Measurements from ENCODE around the gene ALOX5. TPM values are rescaled to one million over a fixed set of nuclear protein-coding genes. Genes with fewer than 3 reads are reported as not detected.
A peak's percentile ranks its signal among the peaks of the same experiment; 100 is the strongest.

Gene ALOX5
- total and polyA plus RNA-seq, 3 experiments from 2014 or later = 0.77 to 3.0 (median 0.93) TPM

DNA sequence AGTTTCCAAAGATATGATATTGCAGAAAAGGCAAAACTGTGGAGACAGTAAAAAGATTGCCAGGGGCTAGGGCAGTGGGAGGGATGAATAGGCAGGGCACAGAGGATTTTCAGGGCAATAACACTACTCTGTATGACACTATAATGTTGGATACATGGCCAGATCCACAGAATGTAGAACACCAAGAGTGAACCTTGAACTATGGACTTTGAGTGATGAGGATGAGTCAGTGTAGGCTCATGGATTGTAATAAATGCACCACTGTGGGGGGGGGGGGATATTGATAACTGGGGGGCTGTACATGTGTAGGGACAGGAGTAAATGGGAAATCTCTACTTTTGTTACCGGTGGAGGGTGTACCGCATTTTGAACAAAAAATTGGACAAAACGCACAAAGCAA lies 77.4 kb downstream of the ALOX5 start:
- Histone ChIP-seq H3K4me3 (ENCODE audit: low read length) (no peak overlapping the region), H3K4me1 (ENCODE audit: insufficient read depth, low read length) (no peaks in the 10 kb centered on the region), H3K27ac (ENCODE audit: low read depth, low read length) (no peak overlapping the region), H3K36me3 (ENCODE audit: insufficient read depth, low read length) (peaks cover 1% of the 10 kb centered on the region), H3K27me3 (ENCODE audit: insufficient read depth, low read length, poor library complexity, severe bottlenecking) (no peaks in the 10 kb centered on the region), H3K9me3 (ENCODE audit: low read length) (no peaks in the 10 kb centered on the region)
- POLR2A ChIA-PET = no interaction called here
- Mint-ChIP-seq H3K9me3 (no peaks in the 10 kb centered on the region), H3K36me3 (peaks cover 0 to 14% (median 7%) of the 10 kb centered on the region in 3 donors), H3K27ac (peak overlapping the region in 3 of 8 donors; percentile 7 to 32 (median 9)), H3K27me3 (peaks cover 0 to 4% of the 10 kb centered on the region in 2 donors), H3K4me1 (peaks cover 6 to 13% (median 8%) of the 10 kb centered on the region in 3 donors), H3K4me3 (no peak overlapping the region)
- CTCF ChIA-PET = no interaction called here
- DNase-seq = no peak

- H3K36me3 ChIP-seq (ENCODE audit: insufficient read depth, low read length) = peaks cover 4% of the 10 kb centered on the region
- H3K27me3 ChIP-seq (ENCODE audit: insufficient read depth, low read length, poor library complexity, severe bottlenecking) = no peaks in the 10 kb centered on the region
- no peak overlapping the region for H3K4me3 ChIP-seq (ENCODE audit: low read length)
- Mint-ChIP-seq H3K4me3 (no peak overlapping the region), H3K27me3 (peaks cover 0 to 4% of the 10 kb centered on the region in 2 donors), H3K9me3 (no peaks in the 10 kb centered on the region), H3K27ac (peak overlapping the region in 3 of 8 donors; percentile 7 to 72 (median 64)), H3K36me3 (peaks cover 0 to 21% (median 11%) of the 10 kb centered on the region in 3 donors), H3K4me1 (peaks cover 6 to 13% (median 8%) of the 10 kb centered on the region in 3 donors)
- H3K9me3 ChIP-seq (ENCODE audit: low read length) = no peaks in the 10 kb centered on the region
- H3K4me1 ChIP-seq (ENCODE audit: insufficient read depth, low read length) = no peaks in the 10 kb centered on the region
- H3K27ac ChIP-seq (ENCODE audit: low read depth, low read length) = no peak overlapping the region
- DNase-seq = no peak
- CTCF ChIA-PET = no interaction called here
- POLR2A ChIA-PET = no interaction called here
Observed at GRCh38 chr10:45452268-45452667, 78.3 kb downstream of the ALOX5 start.

- Mint-ChIP-seq H3K9me3 (no peaks in the 10 kb centered on the region), H3K4me1 (peaks cover 6 to 13% (median 8%) of the 10 kb centered on the region in 3 donors), H3K27me3 (peaks cover 0 to 4% of the 10 kb centered on the region in 2 donors), H3K36me3 (peaks cover under 1 to 28% (median 13%) of the 10 kb centered on the region in 3 donors), H3K4me3 (no peak overlapping the region), H3K27ac (peak overlapping the region in 4 of 8 donors; percentile 7 to 64 (median 18))
- H3K4me1 ChIP-seq (ENCODE audit: insufficient read depth, low read length) = no peaks in the 10 kb centered on the region
- ChIA-PET POLR2A (no interaction called here), CTCF (interaction anchor here (1.0 kb wide), 1 partner anchor 12 kb away, joined by 3 read pairs; no protein-coding TSS in a partner anchor)
- H3K9me3 ChIP-seq (ENCODE audit: low read length) = no peaks in the 10 kb centered on the region
- no peak for DNase-seq
- H3K4me3 ChIP-seq (ENCODE audit: low read length) = no peak overlapping the region
- H3K36me3 ChIP-seq (ENCODE audit: insufficient read depth, low read length) = peaks cover 4% of the 10 kb centered on the region
- H3K27ac ChIP-seq (ENCODE audit: low read depth, low read length) = no peak overlapping the region
- H3K27me3 ChIP-seq (ENCODE audit: insufficient read depth, low read length, poor library complexity, severe bottlenecking) = no peaks in the 10 kb centered on the region
Observed at GRCh38 chr10:45452743-45453452, 78.9 kb downstream of the ALOX5 start.

- Histone ChIP-seq H3K4me3 (ENCODE audit: low read length) (no peak overlapping the region), H3K36me3 (ENCODE audit: insufficient read depth, low read length) (peaks cover 7% of the 10 kb centered on the region), H3K27me3 (ENCODE audit: insufficient read depth, low read length, poor library complexity, severe bottlenecking) (no peaks in the 10 kb centered on the region), H3K27ac (ENCODE audit: low read depth, low read length) (no peak overlapping the region), H3K4me1 (ENCODE audit: insufficient read depth, low read length) (no peaks in the 10 kb centered on the region), H3K9me3 (ENCODE audit: low read length) (no peaks in the 10 kb centered on the region)
- Mint-ChIP-seq H3K4me1 (peaks cover 6 to 13% (median 8%) of the 10 kb centered on the region in 3 donors), H3K27ac (peak overlapping the region in 2 of 8 donors; percentile 38 to 51), H3K36me3 (peaks cover 9 to 36% (median 17%) of the 10 kb centered on the region in 3 donors), H3K9me3 (no peaks in the 10 kb centered on the region), H3K27me3 (peaks cover 0 to 4% of the 10 kb centered on the region in 2 donors), H3K4me3 (no peak overlapping the region)
- ChIA-PET POLR2A (no interaction called here), CTCF (interaction anchor here (1.0 kb wide), 1 partner anchor 11 kb away, joined by 3 read pairs; no protein-coding TSS in a partner anchor)
- DNase-seq = no peak
Observed at GRCh38 chr10:45453639-45454255, 79.7 kb downstream of the ALOX5 start.

DNA sequence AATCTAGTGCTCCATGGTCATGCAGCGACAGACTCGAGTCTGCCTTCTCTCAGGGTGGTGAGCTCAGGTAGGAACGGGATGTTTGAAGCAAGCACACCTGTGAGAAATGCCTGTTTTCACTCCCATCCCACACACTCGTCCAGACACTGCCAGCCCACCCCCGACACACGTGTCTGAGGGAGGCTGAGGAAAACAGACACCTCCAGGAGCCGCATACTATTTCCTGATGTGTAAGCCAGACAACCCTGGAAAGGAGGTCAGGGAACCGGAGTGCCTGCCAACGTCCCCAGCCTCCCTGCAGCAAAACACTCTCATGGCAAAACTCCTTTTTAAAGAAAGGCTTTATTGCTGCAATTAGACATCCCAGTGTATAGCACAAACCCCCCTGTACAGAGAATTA lies 80.2 kb downstream of the ALOX5 start:
- CTCF ChIA-PET = interaction anchor here (1.0 kb wide), 1 partner anchor 10 kb away, joined by 3 read pairs; no protein-coding TSS in a partner anchor
- H3K4me3 ChIP-seq (ENCODE audit: low read length) = no peak overlapping the region
- H3K9me3 ChIP-seq (ENCODE audit: low read length) = no peaks in the 10 kb centered on the region
- H3K36me3 ChIP-seq (ENCODE audit: insufficient read depth, low read length) = peaks cover 12% of the 10 kb centered on the region
- no peak for DNase-seq
- H3K4me1 Mint-ChIP-seq = peaks cover 6 to 13% (median 8%) of the 10 kb centered on the region in 3 donors
- no peaks in the 10 kb centered on the region for H3K9me3 Mint-ChIP-seq
- no peaks in the 10 kb centered on the region for H3K27me3 ChIP-seq (ENCODE audit: insufficient read depth, low read length, poor library complexity, severe bottlenecking)
- peak overlapping the region in 4 of 8 donors; percentile 8 to 54 (median 45) for H3K27ac Mint-ChIP-seq
- H3K4me3 Mint-ChIP-seq = no peak overlapping the region
- H3K4me1 ChIP-seq (ENCODE audit: insufficient read depth, low read length) = no peaks in the 10 kb centered on the region
- H3K27me3 Mint-ChIP-seq = peaks cover 0 to 4% of the 10 kb centered on the region in 2 donors
- POLR2A ChIA-PET = no interaction called here
- peaks cover 14 to 41% (median 22%) of the 10 kb centered on the region in 3 donors for H3K36me3 Mint-ChIP-seq
- H3K27ac ChIP-seq (ENCODE audit: low read depth, low read length) = no peak overlapping the region

DNA sequence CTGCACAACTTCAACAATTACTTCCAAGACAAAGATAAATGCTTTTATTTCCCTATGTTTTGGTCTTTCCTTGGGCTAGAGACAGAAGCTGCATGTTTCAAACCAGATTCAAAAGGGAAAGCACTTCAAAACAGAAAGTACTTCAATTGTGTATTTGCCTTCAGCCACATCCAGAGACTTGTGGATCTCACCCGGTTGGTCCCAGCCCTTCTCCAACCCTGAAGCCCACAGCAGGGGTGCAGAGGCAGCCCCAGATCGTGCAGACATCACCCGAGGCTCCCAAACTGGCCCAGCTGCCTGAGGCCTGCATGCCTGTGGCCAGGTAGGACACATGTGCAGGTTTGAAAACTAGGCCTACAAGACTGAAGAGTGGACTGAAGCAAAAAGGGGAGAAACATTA lies 80.8 kb downstream of the ALOX5 start:
- Histone ChIP-seq H3K4me1 (ENCODE audit: insufficient read depth, low read length) (no peaks in the 10 kb centered on the region), H3K27ac (ENCODE audit: low read depth, low read length) (no peak overlapping the region), H3K4me3 (ENCODE audit: low read length) (no peak overlapping the region), H3K9me3 (ENCODE audit: low read length) (no peaks in the 10 kb centered on the region), H3K36me3 (ENCODE audit: insufficient read depth, low read length) (peaks cover 15% of the 10 kb centered on the region), H3K27me3 (ENCODE audit: insufficient read depth, low read length, poor library complexity, severe bottlenecking) (no peaks in the 10 kb centered on the region)
- no peak for DNase-seq
- peaks cover 6 to 13% (median 8%) of the 10 kb centered on the region in 3 donors for H3K4me1 Mint-ChIP-seq
- H3K27me3 Mint-ChIP-seq = peaks cover 0 to 4% of the 10 kb centered on the region in 2 donors
- no peaks in the 10 kb centered on the region for H3K9me3 Mint-ChIP-seq
- H3K27ac Mint-ChIP-seq = peak overlapping the region in 4 of 8 donors; percentile 9 to 82 (median 50)
- H3K36me3 Mint-ChIP-seq = peaks cover 15 to 47% (median 23%) of the 10 kb centered on the region in 3 donors
- ChIA-PET POLR2A (no interaction called here), CTCF (interaction anchor here (0.8 kb wide), 1 partner anchor 10 kb away, joined by 5 read pairs; no protein-coding TSS in a partner anchor)
- H3K4me3 Mint-ChIP-seq = no peak overlapping the region

GRCh38 chr10:45456233-45456632 lies 82.2 kb downstream of the ALOX5 start:
- H3K27me3 Mint-ChIP-seq = peaks cover 0 to 4% of the 10 kb centered on the region in 2 donors
- no peak for DNase-seq
- peaks cover 21% of the 10 kb centered on the region for H3K36me3 ChIP-seq (ENCODE audit: insufficient read depth, low read length)
- no peak overlapping the region for H3K4me3 ChIP-seq (ENCODE audit: low read length)
- no peaks in the 10 kb centered on the region for H3K27me3 ChIP-seq (ENCODE audit: insufficient read depth, low read length, poor library complexity, severe bottlenecking)
- POLR2A ChIA-PET = no interaction called here
- no peak overlapping the region for H3K27ac ChIP-seq (ENCODE audit: low read depth, low read length)
- peaks cover 6 to 13% (median 8%) of the 10 kb centered on the region in 3 donors for H3K4me1 Mint-ChIP-seq
- CTCF ChIA-PET = no interaction called here
- peaks cover 19 to 58% (median 26%) of the 10 kb centered on the region in 3 donors for H3K36me3 Mint-ChIP-seq
- H3K4me3 Mint-ChIP-seq = no peak overlapping the region
- peak overlapping the region in 2 of 8 donors; percentile 29 to 57 for H3K27ac Mint-ChIP-seq
- H3K4me1 ChIP-seq (ENCODE audit: insufficient read depth, low read length) = no peaks in the 10 kb centered on the region
- H3K9me3 ChIP-seq (ENCODE audit: low read length) = no peaks in the 10 kb centered on the region
- H3K9me3 Mint-ChIP-seq = no peaks in the 10 kb centered on the region

DNA sequence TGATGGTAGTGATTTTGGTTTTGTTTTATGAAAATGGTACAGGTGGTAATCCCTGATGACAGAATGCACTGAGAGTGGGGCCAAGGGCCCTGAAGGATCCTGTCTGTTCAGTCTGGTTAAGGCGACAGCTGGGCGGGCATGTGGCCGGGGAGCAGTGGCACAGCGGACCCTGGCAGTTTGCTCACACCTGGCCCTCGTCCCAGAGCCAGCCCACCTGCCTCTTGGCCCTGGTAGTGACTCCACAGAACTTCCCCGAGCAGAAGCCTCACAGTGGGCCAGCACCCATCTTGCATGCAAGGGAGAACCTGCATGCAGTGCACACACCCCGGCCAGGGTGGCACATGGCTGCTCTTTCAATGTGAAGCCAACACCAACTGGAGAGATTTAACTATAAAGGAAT lies 82.8 kb downstream of the ALOX5 start:
- H3K27ac Mint-ChIP-seq = no peak overlapping the region
- CTCF ChIA-PET = no interaction called here

More for the DNA sequence above, 82.8 kb downstream of the ALOX5 start:
- H3K27ac ChIP-seq (ENCODE audit: low read depth, low read length) = no peak overlapping the region
- no peaks in the 10 kb centered on the region for H3K9me3 ChIP-seq (ENCODE audit: low read length)
- Mint-ChIP-seq H3K27me3 (peaks cover 0 to 4% of the 10 kb centered on the region in 2 donors), H3K4me1 (peaks cover 6 to 13% (median 8%) of the 10 kb centered on the region in 3 donors), H3K4me3 (no peak overlapping the region), H3K9me3 (no peaks in the 10 kb centered on the region), H3K36me3 (peaks cover 21 to 64% (median 28%) of the 10 kb centered on the region in 3 donors)
- no peaks in the 10 kb centered on the region for H3K27me3 ChIP-seq (ENCODE audit: insufficient read depth, low read length, poor library complexity, severe bottlenecking)
- H3K4me1 ChIP-seq (ENCODE audit: insufficient read depth, low read length) = no peaks in the 10 kb centered on the region
- POLR2A ChIA-PET = no interaction called here
- DNase-seq = no peak
- H3K36me3 ChIP-seq (ENCODE audit: insufficient read depth, low read length) = peaks cover 21% of the 10 kb centered on the region
- H3K4me3 ChIP-seq (ENCODE audit: low read length) = no peak overlapping the region
